Measurements from ENCODE around the gene PRH1.

Gene PRH1

GRCh38 chr12:10884086-10884725, at the start of gene PRH1:
TSS of gene PRH1 (minus strand) at chr12:10884255. CDS start at chr12:10884217, 38 bp downstream.
- no peak for DNase-seq

GRCh38 chr12:10928746-10929286, 44.8 kb upstream of the PRH1 start, which contains the start of gene PRH2:
TSS of gene PRH2 (plus strand) at chr12:10929236. CDS start at chr12:10929274, 38 bp downstream.
- no peak for DNase-seq

GRCh38 chr12:10926269-10926668, 42.2 kb upstream of the PRH1 start:
- DNase-seq: no peak

- no peak for DNase-seq
Observed at GRCh38 chr12:10919809-10920208, 35.8 kb upstream of the PRH1 start.

GRCh38 chr12:10910380-10910779, 26.3 kb upstream of the PRH1 start:
- DNase-seq: no peak

GRCh38 chr12:10909462-10909861, 25.4 kb upstream of the PRH1 start, which contains the start of gene TAS2R13:
TSS of gene TAS2R13 (minus strand) at chr12:10909562. CDS start at chr12:10909298, 264 bp downstream.
- DNase-seq: no peak

- no peak for DNase-seq
Observed at GRCh38 chr12:10904686-10905085, 20.6 kb upstream of the PRH1 start.

- DNase-seq: no peak
Observed at GRCh38 chr12:10901427-10901826, 17.4 kb upstream of the PRH1 start.

GRCh38 chr12:10900972-10901371, 16.9 kb upstream of the PRH1 start:
- no peak for DNase-seq

- DNase-seq: no peak
Observed at GRCh38 chr12:10900530-10900929, 16.5 kb upstream of the PRH1 start.

GRCh38 chr12:10896854-10897253, 12.8 kb upstream of the PRH1 start:
- DNase-seq: no peak

- DNase-seq: no peak
Observed at GRCh38 chr12:10891937-10892336, 7.9 kb upstream of the PRH1 start.

- no peak for DNase-seq
Observed at GRCh38 chr12:10889226-10889625, 5.2 kb upstream of the PRH1 start.

- DNase-seq: no peak
Observed at GRCh38 chr12:10873378-10873777, 10.7 kb downstream of the PRH1 start.

- DNase-seq: no peak
Observed at GRCh38 chr12:10867381-10867780, 16.7 kb downstream of the PRH1 start.

- DNase-seq: no peak
Observed at GRCh38 chr12:10863512-10864218, 20.4 kb downstream of the PRH1 start.

GRCh38 chr12:10861366-10861765, 22.7 kb downstream of the PRH1 start:
- no peak for DNase-seq

- no peak for DNase-seq
Observed at GRCh38 chr12:10855807-10856206, 28.2 kb downstream of the PRH1 start.

- DNase-seq: no peak
Observed at GRCh38 chr12:10853776-10854175, 30.3 kb downstream of the PRH1 start.

- DNase-seq: no peak
Observed at GRCh38 chr12:10851243-10851858, 32.7 kb downstream of the PRH1 start.

GRCh38 chr12:10849425-10849878, 34.6 kb downstream of the PRH1 start, which contains the start of gene PRR4:
TSS of gene PRR4 (minus strand) at chr12:10849475. CDS start at chr12:10849437, 38 bp downstream.
- DNase-seq: no peak

- DNase-seq: no peak
Observed at GRCh38 chr12:10847744-10848143, 36.3 kb downstream of the PRH1 start.

- no peak for DNase-seq
Observed at GRCh38 chr12:10842862-10843261, 41.2 kb downstream of the PRH1 start.

Measured in midbrain (tissue), 1 donor.